HG03439 (cell line): ENCODE results near the gene FGFBP1.

Experiments
- ATAC-seq: cut with Tn5 transposase; IDR thresholded peaks from one replicate; pipeline ENCODE4 v1.9.1; 2021; ENCODE audit warnings: mild to moderate bottlenecking, moderate library complexity; ENCODE audit not compliant: unreplicated experiment

Gene FGFBP1

DNA sequence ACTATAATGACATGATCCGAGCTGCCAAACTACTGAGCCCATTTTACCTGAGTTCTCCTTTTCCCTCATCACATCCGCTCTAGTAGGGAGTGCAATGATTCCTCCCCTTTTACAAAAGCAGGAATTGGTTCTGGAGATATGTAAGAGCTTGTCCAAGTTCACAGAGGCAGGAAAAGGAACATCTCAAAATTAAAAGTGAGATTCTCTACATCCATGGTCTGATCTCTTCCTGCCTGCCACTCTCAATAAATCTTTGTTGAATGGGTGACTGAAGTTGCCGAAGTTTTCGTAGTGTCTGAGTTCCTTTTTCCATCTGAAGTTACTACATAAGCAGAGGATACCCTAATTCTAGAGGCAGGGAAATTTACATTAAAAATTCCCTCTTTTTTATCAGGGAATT lies at the start of gene FGFBP1:
FGFBP1 (minus strand) TSS at position 101 of the 400 bp plus-strand sequence. CDS start 2,108 bp downstream, outside the sequence.
- ATAC-seq = no peak

DNA sequence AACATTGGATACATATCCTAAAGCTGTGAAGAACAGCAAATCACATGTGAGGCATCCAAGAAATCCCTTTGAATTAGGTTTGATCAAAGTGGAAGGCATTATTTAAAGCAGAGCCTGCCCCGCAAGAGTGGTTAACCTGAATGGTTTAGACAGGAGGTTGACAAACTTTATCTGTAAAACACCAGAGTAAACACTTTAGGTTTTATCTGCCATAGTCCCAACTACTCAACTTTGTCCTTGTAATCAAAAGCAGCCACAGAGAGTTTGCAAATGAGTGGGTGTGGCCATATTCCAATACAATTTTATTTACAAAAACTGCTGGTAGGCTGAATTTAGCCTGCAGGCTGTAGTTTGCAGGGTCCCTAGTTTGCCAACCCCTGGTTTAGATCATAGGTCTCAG lies 49.7 kb upstream of the FGFBP1 start:
- no peak for ATAC-seq

DNA sequence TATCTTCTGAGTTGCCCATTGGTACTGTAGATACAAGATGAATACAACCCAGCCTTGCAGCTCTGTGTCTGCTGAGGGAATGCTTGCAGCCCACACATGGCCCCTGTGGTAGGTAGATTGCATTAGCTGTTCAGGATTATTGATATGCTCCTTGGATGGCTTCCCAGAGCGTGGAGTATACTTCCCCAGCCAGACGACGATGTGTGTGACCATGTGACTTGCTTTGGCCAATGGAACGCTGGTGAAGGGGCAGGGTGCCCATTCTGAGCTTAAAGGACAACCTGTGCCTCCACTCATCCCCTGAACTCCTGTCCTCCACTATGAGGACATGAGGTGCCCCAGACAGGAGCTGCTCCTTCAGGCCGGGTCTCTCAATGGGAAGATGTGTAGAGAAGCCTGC lies 48.4 kb upstream of the FGFBP1 start:
- no peak for ATAC-seq

DNA sequence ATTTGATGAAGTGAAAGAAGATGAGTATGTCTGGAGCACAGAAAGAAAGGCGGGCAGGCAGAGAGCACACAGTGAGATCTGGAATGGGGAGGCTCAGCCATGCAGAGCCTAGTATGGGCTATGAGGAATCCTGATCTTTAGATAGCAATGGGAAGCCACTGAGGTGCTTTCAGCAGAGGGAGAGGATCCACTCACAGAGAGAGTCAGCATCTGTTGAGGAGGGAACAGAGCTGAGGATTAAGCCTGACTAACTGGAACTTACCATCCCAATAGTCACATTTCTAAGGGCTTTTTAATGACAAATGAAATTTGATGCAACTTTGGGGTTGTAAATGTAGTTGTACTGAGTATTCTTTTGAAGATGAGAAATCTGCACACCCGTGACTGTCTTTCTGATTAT lies 45.1 kb upstream of the FGFBP1 start:
- ATAC-seq = no peak

DNA sequence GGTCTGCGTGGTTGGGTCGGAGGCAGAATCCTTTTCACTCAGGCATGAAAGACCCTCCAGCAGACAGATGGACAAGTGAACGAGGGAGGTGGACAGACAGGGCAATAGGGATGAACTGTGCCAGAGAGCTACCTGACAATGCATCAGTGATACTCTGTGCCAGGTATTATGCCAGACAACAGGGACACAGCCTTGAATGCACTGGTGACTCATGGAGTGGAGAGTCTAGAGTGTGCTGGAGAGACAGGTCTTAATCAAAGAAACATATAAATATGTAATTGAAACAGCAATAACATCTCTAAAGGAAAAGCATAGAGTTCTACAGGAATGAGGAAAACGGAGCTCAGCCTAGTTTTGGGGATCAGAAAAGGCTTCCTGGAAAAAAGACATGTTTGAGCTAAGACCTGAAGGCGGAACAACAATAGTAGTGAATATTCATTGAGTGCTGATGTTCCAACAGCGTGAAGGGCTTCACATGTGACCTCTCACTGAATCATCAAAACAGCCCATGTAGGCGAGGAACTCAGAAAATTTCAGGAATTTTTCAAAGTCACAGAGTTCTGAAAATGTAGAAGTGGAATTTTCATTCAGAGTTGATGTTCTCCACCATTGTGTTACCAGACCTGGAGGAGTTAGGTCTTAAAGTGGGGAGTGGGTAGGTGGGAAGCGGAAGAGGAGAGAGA lies 44.4 kb upstream of the FGFBP1 start:
- no peak for ATAC-seq

DNA sequence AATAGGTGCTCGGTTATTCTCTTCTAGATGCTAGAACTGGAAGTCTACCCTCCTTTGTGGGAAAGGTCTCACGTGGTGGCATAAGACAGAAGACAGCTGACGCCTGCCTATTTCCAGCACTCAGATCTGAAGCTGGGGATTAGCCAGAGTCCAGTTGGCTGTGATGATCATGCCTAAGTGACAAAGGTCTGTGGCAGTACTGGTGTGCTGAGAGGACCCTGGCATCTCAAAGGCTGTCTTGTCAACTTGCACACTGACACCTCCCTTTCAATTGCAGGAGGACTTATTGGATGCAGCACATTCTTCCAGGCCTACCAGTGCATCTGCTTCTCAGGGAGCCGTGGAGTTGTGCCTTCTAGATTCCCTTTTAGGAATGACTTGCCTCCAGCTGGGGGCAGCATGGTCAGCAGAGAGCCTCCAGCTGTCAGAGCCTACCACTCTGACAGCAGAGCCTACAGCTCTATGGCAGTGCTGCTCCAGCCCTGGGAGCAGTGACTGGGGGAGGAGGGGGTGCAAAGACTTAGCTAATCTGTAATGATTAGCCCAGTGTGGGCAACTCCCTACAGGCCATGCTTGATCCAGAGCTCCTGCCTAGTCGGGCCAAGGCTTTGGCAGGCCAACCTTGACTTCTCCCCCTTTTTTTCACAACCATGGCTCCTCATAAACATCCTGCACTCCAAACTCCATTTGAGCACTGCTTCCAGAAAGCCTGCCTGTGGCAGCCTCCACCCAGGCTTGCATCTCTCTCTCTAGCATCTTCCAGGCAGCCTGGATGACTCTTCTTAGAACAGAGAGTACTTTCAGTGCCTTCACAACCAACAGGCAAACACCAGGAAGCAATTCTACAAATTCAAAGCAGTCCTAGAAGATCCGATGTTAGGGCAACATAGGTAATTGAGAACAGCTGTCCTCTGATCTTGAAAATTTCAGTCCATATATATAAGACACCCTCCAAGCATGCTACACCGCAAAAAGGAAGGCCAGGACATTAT lies 38.2 kb upstream of the FGFBP1 start:
- ATAC-seq = no peak

DNA sequence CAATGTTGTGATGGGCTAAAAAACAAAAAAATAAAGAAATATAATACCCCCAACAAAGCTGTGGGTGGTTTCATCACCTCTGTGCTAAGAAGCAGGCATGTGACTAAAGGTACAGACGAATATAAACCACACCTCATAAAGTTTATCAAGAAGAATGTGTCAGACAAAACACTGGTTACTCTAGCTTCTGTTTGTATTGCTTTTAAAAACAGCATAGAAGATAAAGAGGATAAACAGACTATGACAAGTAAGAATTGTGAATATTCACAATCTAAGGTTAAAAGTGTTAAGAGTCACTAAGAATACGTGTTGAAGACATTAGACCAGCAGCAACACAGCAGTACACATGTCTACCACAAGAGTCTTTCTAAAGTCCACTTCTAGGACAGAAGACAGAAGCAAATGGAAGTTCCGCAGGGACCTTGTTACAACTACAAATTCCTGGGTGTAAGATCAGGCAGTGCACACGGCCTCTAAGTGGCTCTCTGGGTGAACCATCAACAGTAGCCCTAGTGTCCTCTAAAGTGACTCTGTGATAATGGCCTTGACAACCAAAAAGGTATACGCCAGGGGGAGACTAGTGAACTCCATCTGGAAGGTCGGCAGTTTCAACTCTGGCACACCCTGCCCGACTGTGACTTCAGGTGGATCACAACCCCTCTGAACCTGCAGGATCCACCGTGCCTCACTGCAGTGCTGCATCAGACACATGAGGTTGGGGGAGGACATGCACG lies 32.7 kb upstream of the FGFBP1 start:
- ATAC-seq = no peak

DNA sequence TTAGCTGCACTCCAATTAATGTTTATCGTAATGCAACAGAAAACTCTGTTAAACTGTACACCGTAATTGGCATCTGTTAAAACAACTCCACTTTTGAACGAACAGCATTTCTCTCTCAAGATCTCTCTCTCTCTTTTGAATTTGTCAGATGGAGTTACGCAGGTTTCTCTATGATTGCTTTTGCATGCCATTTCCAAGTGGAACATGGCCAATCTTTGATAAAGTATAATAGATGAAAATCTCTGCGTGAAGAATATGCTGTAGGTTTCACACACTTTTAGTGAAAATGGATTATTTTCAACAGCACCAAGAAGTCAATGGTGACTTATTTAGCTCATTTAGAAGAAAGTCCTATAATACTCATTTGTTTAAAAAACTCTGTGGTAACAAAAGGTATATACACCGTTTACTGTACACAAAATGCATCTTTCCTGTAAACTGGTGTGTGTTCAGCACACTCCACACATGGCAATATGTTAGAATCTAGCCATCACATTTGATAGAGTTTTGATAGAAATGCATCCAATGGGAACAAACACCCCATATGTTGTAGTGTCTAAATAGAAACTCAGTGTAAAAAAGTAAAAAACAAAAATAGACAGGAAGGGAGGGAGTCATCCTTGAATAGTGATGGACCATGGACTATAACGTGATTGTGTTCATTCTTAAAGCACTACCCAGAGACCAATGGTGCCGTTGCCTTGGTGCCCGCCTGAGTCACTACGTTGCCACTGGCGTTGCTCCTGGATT lies 30.2 kb upstream of the FGFBP1 start:
- no peak for ATAC-seq

DNA sequence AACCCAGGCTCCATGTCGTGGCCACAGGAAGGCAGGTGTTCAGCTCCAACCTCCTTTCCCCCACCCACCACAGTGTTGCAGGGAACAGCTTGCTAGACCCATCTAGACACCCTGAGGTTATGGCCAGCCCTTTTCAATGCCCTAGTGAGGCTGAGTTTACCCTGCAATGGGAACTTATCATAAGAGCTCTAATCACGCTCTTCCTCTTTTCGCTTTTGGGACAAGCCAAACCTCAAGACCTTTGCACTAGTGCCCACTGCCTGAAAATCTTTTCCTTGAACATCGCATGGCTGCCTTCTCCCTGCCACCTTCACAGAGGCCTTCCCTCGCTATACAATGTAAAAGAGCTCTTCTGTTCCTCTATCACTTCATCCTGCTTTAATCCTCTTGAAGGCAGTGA lies 26.8 kb upstream of the FGFBP1 start:
- no peak for ATAC-seq

DNA sequence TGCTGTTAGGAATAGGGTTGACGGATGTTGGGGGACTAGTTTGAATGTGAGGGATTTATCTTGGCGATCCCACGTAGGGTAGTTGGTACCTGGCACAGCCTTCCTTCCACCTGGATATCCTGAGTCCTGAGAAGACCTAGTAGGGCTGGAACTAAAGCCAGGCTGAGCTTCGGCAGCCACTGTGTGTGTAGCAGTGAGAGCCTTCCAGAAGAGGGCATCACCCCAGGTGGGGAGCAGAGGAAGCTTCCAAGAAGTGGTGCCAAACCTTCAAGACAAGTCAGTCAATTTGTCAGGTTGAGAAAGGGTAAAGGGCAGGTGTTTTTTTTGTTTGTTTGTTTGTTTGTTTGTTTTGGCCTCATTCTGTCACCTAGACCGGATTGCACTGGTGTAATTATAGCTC lies 25.6 kb upstream of the FGFBP1 start:
- no peak for ATAC-seq

DNA sequence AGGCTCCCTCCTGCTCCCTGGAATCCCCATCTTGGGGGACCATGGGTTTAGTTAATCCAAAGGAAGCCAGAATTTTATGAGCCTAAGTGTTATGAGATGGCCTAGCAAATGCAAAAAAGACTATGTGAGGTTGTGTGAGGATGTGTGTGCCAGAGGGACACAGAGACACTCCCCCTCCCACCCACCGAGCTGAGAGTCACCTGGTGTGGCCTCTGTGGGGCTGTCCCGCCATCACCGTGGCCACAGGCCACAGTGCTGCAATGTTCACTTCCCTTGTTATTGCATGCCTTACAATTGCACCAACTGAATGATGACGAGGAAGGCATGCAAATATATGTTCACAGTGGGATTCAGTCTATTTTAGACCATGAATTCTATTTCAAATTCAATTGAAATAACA lies 25.0 kb upstream of the FGFBP1 start:
- peak; percentile 81 for ATAC-seq

DNA sequence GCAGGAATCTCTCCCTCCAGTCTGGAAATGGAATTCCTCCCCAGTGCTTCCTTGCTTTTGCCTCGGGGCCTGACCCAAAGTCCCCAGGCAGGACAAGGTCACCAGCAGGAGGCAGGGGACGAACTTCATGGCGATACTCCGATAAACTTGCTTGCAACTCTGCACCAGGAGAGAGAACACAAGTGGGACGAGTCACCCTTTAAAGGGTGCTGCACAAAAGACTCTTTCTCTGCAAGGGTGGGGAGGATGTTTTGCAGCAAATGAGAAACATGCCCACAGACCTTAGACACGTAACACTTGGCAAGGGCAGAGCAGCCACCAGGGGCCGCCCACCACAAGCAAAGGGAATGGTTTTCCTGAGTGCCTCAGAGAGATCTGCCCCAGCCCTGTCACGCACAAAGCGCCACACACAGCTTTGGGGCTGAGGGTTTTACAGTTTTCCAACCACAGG lies 24.5 kb upstream of the FGFBP1 start, which contains the start of gene FGFBP2:
FGFBP2 (minus strand) TSS at position 175 of the 451 bp plus-strand sequence; CDS start at position 129, 46 bp downstream.
- ATAC-seq = no peak

DNA sequence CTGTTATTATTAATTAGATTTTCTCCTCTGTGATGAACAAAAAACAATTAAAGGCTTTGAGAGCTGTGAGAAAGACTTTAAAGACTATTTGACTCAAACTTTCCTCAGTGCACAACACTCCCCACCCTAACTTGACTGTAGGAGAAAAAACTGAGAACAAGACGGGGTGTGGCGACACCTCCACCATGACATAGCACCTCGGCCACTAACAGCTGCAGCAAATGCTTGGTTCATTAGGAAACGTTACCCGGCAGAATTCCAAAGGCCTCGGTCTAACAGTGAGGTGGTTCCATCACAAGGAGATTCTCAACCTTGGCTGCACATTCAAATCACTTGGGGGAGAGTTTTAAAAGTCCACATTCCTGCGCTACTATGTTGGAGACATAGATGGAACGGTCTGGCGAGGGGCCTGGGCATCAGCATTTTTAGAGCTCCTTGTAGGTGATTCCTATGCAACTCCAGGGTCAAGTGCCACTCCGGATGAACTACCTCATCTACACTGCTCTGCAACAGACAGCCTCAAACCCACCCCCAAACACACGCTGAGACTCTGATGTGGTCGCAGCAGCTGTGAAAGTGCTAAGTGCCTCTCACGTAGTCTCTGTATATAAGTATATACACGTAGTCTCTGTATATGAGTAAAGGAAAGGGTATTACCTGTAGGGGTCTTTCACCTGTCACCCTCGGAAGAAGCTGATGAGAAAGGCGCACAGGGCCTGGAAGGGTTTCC lies 23.4 kb upstream of the FGFBP1 start:
- no peak for ATAC-seq

DNA sequence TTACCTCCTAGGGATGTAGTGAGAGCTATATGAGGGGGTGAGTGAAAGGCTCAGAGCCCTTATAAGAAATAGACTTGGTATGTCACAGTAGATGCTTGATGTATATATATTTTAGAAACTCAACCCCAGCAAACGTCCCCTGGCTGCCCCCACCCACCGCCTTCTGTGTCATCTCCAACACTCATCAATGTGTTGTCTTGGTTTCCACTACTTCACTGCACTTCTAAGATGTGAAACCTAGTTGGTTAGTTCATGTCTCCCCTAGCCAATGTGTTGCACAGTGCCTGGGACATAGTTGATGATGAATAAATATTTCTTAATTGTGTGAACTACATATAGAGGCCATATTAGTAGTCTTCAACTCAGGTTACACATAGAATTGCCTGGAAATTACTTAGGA lies 20.0 kb upstream of the FGFBP1 start:
- no peak for ATAC-seq

DNA sequence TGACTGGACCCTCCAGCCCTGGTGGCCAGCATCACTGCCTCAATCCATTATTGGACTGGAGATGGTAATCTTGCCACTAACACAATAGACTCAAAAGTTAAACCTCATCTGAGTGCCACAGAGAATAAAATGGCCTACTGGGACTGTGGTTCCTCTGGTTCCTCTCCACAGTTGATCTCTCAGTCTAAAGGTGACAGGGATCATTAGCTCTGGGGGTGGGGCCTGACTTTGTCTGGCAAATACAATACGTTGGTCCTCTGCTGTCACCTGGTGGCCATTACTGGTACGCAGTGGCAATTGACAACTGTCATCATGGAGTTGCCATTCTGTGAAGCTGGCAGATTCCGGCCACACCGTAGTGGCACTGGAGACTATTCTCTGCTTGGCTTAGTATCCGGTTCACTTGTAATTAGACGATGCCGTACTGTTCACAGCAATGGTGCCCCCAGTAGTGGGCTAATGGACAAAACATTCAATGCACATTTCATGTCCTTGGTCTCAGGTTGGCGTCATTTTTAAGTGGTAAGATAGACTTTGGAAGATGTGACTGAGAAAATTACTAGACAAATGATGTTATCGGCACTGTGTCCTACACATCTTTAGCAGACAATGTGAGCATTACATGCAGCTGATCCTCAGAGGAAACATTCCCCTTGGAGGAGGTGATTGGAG lies 17.8 kb upstream of the FGFBP1 start:
- peak; percentile 92 for ATAC-seq

DNA sequence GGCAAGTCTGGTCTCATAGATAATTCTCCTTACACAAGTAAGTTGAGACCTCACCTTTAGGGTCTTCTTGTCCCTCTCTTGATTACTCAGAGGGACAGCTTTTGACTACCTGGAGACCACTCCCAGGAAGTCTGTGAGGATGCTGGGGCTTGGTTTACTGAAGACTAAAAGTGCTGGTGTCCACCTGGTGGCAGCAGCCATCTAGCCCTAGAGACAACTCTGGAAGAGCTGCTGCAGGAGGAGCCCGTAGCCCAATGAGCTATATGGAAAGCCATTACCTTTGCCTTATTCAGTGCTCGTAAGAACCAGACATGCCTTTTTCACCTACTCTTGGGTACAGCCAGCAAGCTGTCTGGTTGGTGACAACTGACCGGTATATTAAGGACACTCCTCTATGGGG lies 17.1 kb upstream of the FGFBP1 start:
- ATAC-seq = no peak

DNA sequence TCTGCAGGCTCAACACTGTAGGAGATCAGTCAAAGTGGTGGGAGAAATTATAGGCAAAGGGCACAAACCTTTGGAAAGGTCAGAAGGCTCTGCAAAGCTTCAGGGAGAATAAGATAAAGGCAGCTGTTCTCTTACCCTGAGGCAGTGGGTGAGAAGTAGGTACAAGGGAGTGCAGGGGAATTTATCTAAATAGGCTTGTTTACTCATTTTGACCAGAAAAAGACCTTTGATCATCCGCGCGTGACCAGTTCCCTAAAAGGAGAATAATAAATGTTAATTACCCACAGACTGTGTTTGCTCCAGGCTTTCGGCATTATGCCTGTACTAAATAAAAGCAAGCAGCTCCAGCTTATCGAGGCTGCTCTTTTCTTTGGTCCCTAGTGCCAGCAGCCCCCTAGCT lies 15.1 kb upstream of the FGFBP1 start:
- ATAC-seq = no peak

DNA sequence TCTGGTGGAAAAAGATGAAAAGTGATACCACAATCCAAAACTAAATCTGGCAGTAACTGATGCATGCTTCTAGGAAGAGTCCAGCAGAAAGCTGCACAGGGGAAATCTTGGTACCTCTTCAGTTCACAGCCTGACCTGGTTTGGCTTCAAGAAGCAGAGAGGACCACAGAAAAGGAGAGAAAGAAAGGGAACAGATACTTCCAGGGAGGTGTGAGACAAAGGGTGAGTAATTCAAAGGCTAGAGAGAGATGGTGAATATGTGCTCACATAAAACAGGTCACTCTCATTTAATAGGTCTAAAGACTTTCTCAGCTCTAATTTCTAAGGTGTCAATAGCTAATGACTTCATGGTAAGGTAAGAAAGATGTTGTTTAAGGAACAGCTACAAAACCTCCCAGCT lies 13.2 kb upstream of the FGFBP1 start:
- ATAC-seq = no peak

DNA sequence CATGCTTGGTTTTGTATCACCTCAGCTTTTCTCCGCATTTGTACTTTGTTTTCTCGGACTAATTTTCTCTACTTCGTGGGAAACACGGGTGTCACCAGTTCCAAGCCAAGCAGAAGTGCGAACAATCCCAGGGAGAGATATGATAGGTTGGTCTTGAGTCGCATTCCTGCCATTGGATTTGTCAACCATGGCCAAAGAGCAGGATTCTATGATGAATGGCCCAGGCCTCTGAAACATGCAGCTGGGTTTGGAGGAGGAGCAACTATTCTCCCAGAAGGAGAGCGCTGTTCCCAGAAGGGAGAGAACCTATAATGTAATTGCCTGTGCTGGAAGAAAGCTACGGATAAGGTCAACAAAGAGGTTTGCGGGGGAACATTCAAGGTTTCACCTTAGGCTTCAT lies 10.3 kb upstream of the FGFBP1 start:
- ATAC-seq = no peak
